T-helper 2 cell treated with Interferon-gamma antibody and Interleukin-4, amounts not matched to agents 100 ng/mL and 5 ng/mL, for 36 hours (primary cell): ENCODE results near the gene TEKT5. TPM values are rescaled to one million over a fixed set of nuclear protein-coding genes. Genes with fewer than 3 reads are reported as not detected.

Source experiments
- intact Hi-C: fragments of 100-400 bp; cut with micrococcal nuclease; formaldehyde crosslinking; loops from one replicate; pipeline ENCODE4 v1.15.1; 2023
- total RNA-seq: library from RNA; stranded (reverse); gene quantifications from 2 replicates; pipeline ENCODE4 v1.2.3, GENCODE V29; 2022

TEKT5 gene
- total RNA-seq, 1 donor from 2014 or later, result not detected

DNA sequence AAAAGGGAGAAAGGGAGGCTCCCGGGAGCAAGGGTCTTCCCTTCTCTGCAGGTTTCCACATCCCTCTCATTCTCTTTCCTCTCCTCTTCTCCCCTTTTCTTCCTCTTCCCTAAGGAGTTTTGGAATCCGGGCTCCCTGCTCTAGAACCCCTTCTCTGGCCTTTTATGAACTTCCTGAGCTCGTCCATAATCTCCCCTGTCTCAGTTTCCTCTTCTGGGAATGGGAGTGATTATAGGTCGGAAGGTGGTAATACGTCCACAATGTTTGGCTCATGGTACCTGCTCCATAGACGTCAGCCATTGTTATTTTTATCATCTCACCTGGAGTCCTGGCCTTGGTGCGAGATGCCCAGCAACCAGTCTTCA, 113.9 kb downstream of the TEKT5 start:
- intact Hi-C loops, result no loop called here

DNA sequence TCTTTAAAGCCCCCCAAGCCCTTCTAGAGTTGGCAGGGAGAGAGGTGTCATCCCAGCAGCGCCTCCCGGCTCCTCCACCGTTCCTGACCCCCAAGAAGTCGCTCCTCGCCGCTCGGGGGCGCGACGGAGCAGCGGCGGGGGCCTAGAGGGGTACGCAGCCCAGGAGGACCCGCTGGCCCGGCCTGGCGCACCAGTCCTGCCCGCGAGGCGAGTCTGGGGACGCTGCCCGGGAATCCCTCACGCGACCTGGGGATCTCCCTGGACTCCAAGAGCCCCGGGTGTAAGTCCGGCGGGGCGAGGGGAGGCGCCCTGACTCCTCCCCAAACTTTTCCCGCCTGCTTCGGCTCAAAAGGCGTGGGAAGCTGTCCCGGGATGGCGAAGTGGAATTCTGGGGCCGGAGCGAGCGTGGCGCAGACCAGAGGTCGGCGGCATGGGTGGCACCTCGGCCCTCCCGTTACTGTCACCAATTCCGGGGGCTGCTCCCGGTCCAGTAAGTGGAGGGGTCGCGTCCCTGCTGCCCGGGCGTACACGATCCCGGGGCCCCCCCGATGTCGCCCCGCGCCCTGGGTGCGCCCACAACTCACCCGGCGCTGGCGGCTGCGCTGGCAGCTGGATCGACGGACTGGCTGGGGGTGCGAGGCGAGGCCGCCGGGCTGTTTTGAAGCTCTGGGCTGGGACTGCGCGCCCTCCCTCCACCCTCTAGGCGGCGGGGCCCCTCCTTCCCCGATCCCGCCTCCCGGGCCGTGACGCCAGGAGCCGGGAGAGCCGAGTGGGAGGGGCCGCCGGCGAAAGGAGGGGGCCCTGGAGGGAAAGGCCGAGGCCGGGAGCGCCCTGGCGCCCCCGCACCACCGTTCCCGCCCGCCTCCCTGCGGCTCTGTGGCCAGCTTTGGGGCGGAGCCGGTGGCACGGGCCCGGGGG, 114.5 kb downstream of the TEKT5 start, which contains the start of gene EMP2:
Gene EMP2 (minus strand): TSS at position 634 of the 918 bp plus-strand sequence. CDS start 32,981 bp downstream, outside the sequence.
- intact Hi-C loops, result no loop called here

DNA sequence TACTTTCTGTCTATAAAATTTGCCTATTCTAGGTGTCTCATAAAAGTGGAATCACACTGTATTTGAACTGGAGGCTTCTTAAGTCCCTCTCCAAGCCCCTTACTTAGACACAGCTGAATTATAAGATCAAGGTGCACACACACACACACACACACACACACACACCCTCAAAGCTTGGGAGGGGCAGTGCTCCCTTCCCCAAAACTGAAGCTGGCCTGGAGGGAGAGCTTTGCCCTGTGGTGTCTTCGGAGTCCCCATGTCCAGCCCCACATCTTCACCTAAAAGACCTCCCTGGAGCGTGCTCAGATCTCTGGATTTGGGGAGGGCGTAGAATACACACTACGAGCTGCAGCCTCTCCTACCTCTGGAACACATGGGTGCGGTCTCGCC, 115.2 kb downstream of the TEKT5 start:
- intact Hi-C loops, result no loop called here

DNA sequence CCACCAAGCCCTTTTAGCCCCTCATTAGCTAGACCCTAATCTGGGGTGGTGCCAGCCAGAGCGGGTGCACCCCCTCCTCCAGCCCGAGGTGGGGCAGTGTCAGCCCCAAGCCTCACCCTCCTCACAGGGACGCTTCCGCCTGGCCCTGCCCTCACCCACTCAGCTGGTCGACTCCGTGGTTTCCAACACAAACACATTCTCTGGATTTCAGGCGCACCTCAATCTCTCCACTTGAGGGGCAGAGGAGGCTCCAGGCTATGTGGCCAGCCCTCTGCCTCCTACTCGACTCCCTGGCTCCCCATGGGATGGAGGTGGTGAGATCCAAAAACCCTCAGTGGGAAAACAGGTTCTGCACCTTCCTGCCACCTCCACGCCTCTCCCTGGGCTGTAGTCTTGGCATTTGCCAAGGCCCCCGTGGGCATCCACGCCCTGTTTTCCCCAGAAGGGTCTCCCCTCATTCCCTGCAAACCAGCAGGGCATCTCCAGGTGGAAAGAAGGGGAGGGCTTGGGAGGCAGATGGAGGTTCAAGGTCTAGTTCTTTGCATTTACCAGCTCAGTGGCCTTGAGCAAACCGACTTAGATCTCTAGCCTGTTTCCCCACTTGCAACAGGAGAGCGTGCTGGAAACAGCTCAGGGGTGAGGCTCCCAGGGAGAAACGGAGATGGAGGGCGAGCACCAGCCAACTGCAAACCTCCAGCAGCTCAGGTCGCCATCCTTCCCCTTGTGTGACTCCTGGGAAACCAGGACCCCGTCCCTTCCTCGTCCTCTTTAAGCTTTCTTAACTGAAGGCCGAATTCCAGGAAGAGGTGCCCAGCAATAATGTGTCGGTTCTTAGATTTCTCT, 116.0 kb downstream of the TEKT5 start:
- intact Hi-C loops, result no loop called here

Other genes with a start within 250 kb of the TEKT5 start
- not detected in 2 replicates for gene EMP2, start 114.3 kb downstream of the TEKT5 start, total RNA-seq
- gene NUBP1, start 48.9 kb upstream of the TEKT5 start, total RNA-seq, result 34.3 TPM in 2 replicates
- not detected in 2 replicates for gene TVP23A, start 123.9 kb upstream of the TEKT5 start, total RNA-seq
- gene CIITA, start 182.3 kb upstream of the TEKT5 start, total RNA-seq, result 34.4 and 36.0 TPM in 2 replicates
- 24.1 and 25.8 TPM in 2 replicates for gene DEXI, start 247.5 kb upstream of the TEKT5 start, total RNA-seq
- 31.0 and 32.8 TPM in 2 replicates for gene CLEC16A, start 249.6 kb upstream of the TEKT5 start, total RNA-seq